Pons (tissue), 1 donor: ENCODE results near the gene CD2BP2.
A peak's percentile ranks its signal among the peaks of the same experiment; 100 is the strongest.
"Not testable (repeated sequence)": the region's sequence is repeated elsewhere in the genome, so short reads cannot be mapped to it uniquely, and the experiment has no call there.

Source experiments
- DNase-seq: peaks from one replicate; pipeline ENCODE4 v3.0.0-alpha.2; 2016; ENCODE audit warnings: low spot score

CD2BP2 gene

GRCh38 chr16:30358990-30359870 is 4.1 kb upstream of the CD2BP2 start:
- no peak for DNase-seq

GRCh38 chr16:30358577-30358936 is 3.4 kb upstream of the CD2BP2 start:
- no peak for DNase-seq

- DNase-seq: no peak
These were observed 2.8 kb upstream of the CD2BP2 start for GRCh38 chr16:30357715-30358576.

- no peak for DNase-seq
These were observed 2.1 kb upstream of the CD2BP2 start for GRCh38 chr16:30357085-30357714.

GRCh38 chr16:30356401-30357084 is 1.4 kb upstream of the CD2BP2 start:
- DNase-seq: peak; percentile 52

- DNase-seq: no peak
These were observed 823 bp upstream of the CD2BP2 start for GRCh38 chr16:30355954-30356308.

GRCh38 chr16:30354423-30355143 is 525 bp downstream of the CD2BP2 start:
- no peak for DNase-seq

GRCh38 chr16:30353438-30354129 is 1.5 kb downstream of the CD2BP2 start:
- no peak for DNase-seq

- DNase-seq: no peak
These were observed 2.4 kb downstream of the CD2BP2 start for GRCh38 chr16:30352488-30353401.

- peak; percentile 88 for DNase-seq
These were observed 3.3 kb downstream of the CD2BP2 start for GRCh38 chr16:30351586-30352419.

- DNase-seq: no peak
These were observed 4.1 kb downstream of the CD2BP2 start for GRCh38 chr16:30351001-30351441.

GRCh38 chr16:30350134-30350871 is 4.8 kb downstream of the CD2BP2 start:
- no peak for DNase-seq

- DNase-seq: no peak
These were observed 5.4 kb downstream of the CD2BP2 start for GRCh38 chr16:30349675-30350074.

GRCh38 chr16:30348929-30349328 is 6.2 kb downstream of the CD2BP2 start:
- no peak for DNase-seq

GRCh38 chr16:30348113-30348512 is 7.0 kb downstream of the CD2BP2 start:
- no peak for DNase-seq

GRCh38 chr16:30346286-30346685 is 8.8 kb downstream of the CD2BP2 start:
- DNase-seq: no peak

- not testable (repeated sequence) for DNase-seq
These were observed 11.7 kb downstream of the CD2BP2 start for GRCh38 chr16:30343491-30343820.
